Measurements from ENCODE around the gene GALNTL6. TPM values are rescaled to one million over a fixed set of nuclear protein-coding genes. Genes with fewer than 3 reads are reported as not detected.
"Not testable (repeated sequence)": the region's sequence is repeated elsewhere in the genome, so short reads cannot be mapped to it uniquely, and the experiment has no call there.

The GALNTL6 gene
- total RNA-seq, 1 experiment from 2014 or later: not detected

- in situ Hi-C loops (cut with HindIII; ENCODE audit: low pct_unique_long_range_greater_than_20kb, low sequenced_read_pairs): no loop called here
- no peak for DNase-seq (ENCODE audit: low read depth)
Observed at GRCh38 chr4:172871381-172871780, 1058.2 kb downstream of the GALNTL6 start.

- no peak for DNase-seq (ENCODE audit: low read depth)
- in situ Hi-C loops (cut with HindIII; ENCODE audit: low pct_unique_long_range_greater_than_20kb, low sequenced_read_pairs): no loop called here
Observed at GRCh38 chr4:172874944-172875343, 1061.7 kb downstream of the GALNTL6 start.

GRCh38 chr4:172876394-172876793 is 1063.2 kb downstream of the GALNTL6 start:
- DNase-seq (ENCODE audit: low read depth): no peak
- in situ Hi-C loops (cut with HindIII; ENCODE audit: low pct_unique_long_range_greater_than_20kb, low sequenced_read_pairs): no loop called here

GRCh38 chr4:172881645-172882044 is 1068.4 kb downstream of the GALNTL6 start:
- no peak for DNase-seq (ENCODE audit: low read depth)
- in situ Hi-C loops (cut with HindIII; ENCODE audit: low pct_unique_long_range_greater_than_20kb, low sequenced_read_pairs): no loop called here

GRCh38 chr4:172887358-172887757 is 1074.2 kb downstream of the GALNTL6 start:
- in situ Hi-C loops (cut with HindIII; ENCODE audit: low pct_unique_long_range_greater_than_20kb, low sequenced_read_pairs); DNase-seq (ENCODE audit: low read depth): not testable (repeated sequence)

GRCh38 chr4:172887959-172888358 is 1074.8 kb downstream of the GALNTL6 start:
- no peak for DNase-seq (ENCODE audit: low read depth)
- in situ Hi-C loops (cut with HindIII; ENCODE audit: low pct_unique_long_range_greater_than_20kb, low sequenced_read_pairs): no loop called here

- in situ Hi-C loops (cut with HindIII; ENCODE audit: low pct_unique_long_range_greater_than_20kb, low sequenced_read_pairs): no loop called here
- DNase-seq (ENCODE audit: low read depth): no peak
Observed at GRCh38 chr4:172892300-172892699, 1079.1 kb downstream of the GALNTL6 start.

- in situ Hi-C loops (cut with HindIII; ENCODE audit: low pct_unique_long_range_greater_than_20kb, low sequenced_read_pairs): no loop called here
- peak; percentile 3 for DNase-seq (ENCODE audit: low read depth)
Observed at GRCh38 chr4:172895699-172896098, 1082.5 kb downstream of the GALNTL6 start.

- in situ Hi-C loops (cut with HindIII; ENCODE audit: low pct_unique_long_range_greater_than_20kb, low sequenced_read_pairs): no loop called here
- DNase-seq (ENCODE audit: low read depth): no peak
Observed at GRCh38 chr4:172897046-172897445, 1083.8 kb downstream of the GALNTL6 start.

GRCh38 chr4:172898715-172899114 is 1085.5 kb downstream of the GALNTL6 start:
- no peak for DNase-seq (ENCODE audit: low read depth)
- in situ Hi-C loops (cut with HindIII; ENCODE audit: low pct_unique_long_range_greater_than_20kb, low sequenced_read_pairs): no loop called here

GRCh38 chr4:172899861-172900260 is 1086.7 kb downstream of the GALNTL6 start:
- in situ Hi-C loops (cut with HindIII; ENCODE audit: low pct_unique_long_range_greater_than_20kb, low sequenced_read_pairs): no loop called here
- DNase-seq (ENCODE audit: low read depth): no peak

GRCh38 chr4:172900900-172901299 is 1087.7 kb downstream of the GALNTL6 start:
- DNase-seq (ENCODE audit: low read depth): no peak
- in situ Hi-C loops (cut with HindIII; ENCODE audit: low pct_unique_long_range_greater_than_20kb, low sequenced_read_pairs): no loop called here

GRCh38 chr4:172912468-172912867 is 1099.3 kb downstream of the GALNTL6 start:
- in situ Hi-C loops (cut with HindIII; ENCODE audit: low pct_unique_long_range_greater_than_20kb, low sequenced_read_pairs): not testable (repeated sequence)
- DNase-seq (ENCODE audit: low read depth): peak; percentile 8

GRCh38 chr4:172917403-172917802 is 1104.2 kb downstream of the GALNTL6 start:
- in situ Hi-C loops (cut with HindIII; ENCODE audit: low pct_unique_long_range_greater_than_20kb, low sequenced_read_pairs); DNase-seq (ENCODE audit: low read depth): not testable (repeated sequence)

- DNase-seq (ENCODE audit: low read depth): no peak
- in situ Hi-C loops (cut with HindIII; ENCODE audit: low pct_unique_long_range_greater_than_20kb, low sequenced_read_pairs): no loop called here
Observed at GRCh38 chr4:172919269-172919668, 1106.1 kb downstream of the GALNTL6 start.

- in situ Hi-C loops (cut with HindIII; ENCODE audit: low pct_unique_long_range_greater_than_20kb, low sequenced_read_pairs): no loop called here
Observed at GRCh38 chr4:172927096-172927814, 1114.1 kb downstream of the GALNTL6 start.

GRCh38 chr4:172928347-172928746 is 1115.1 kb downstream of the GALNTL6 start:
- in situ Hi-C loops (cut with HindIII; ENCODE audit: low pct_unique_long_range_greater_than_20kb, low sequenced_read_pairs): no loop called here

More at GRCh38 chr4:172927096-172927814, 1114.1 kb downstream of the GALNTL6 start:
- no peak for DNase-seq (ENCODE audit: low read depth)

GRCh38 chr4:172938072-172938829 is 1125.0 kb downstream of the GALNTL6 start:
- no peak for DNase-seq (ENCODE audit: low read depth)
- in situ Hi-C loops (cut with HindIII; ENCODE audit: low pct_unique_long_range_greater_than_20kb, low sequenced_read_pairs): no loop called here

More at GRCh38 chr4:172928347-172928746, 1115.1 kb downstream of the GALNTL6 start:
- no peak for DNase-seq (ENCODE audit: low read depth)

- in situ Hi-C loops (cut with HindIII; ENCODE audit: low pct_unique_long_range_greater_than_20kb, low sequenced_read_pairs): no loop called here
- DNase-seq (ENCODE audit: low read depth): no peak
Observed at GRCh38 chr4:172938870-172939269, 1125.7 kb downstream of the GALNTL6 start.

Data from Caki2 (cell line).